ENCODE measurements around the gene XYLT1. TPM values are rescaled to one million over a fixed set of nuclear protein-coding genes. Genes with fewer than 3 reads are reported as not detected.

XYLT1 gene
- total and polyA plus RNA-seq, 9 of the 15 experiments (the other 6 are each of a cell fraction or from before 2014, with no cell fraction given) = 0.03 to 0.09 (median 0.08) TPM; not detected in 6

- TF ChIP-seq ZNF512 (tag; IDR thresholded peaks at IDR 0.05) (no peak), DNMT1 (IDR thresholded peaks at IDR 0.05) (no peak), CEBPG (CRISPR knock-in tag; IDR thresholded peaks at IDR 0.05) (no peak), CEBPG (tag; conservative IDR thresholded peaks at IDR 0.05 in 1 of 2, IDR thresholded peaks at IDR 0.05 in 1 of 2) (no peak), FOXA1 (IDR thresholded peaks at IDR 0.05; ENCODE audit: borderline replicate concordance) (no peak), HNRNPL (IDR thresholded peaks at IDR 0.05; ENCODE audit: low read depth, low read length) (no peak), SETDB1 (IDR thresholded peaks at IDR 0.05; ENCODE audit: low read length) (no peak), SRF (CRISPR knock-in tag; IDR thresholded peaks at IDR 0.05) (no peak)
Measured at GRCh38 chr16:17412221-17412620, 58.5 kb downstream of the XYLT1 start (continued).

- ChIA-PET POLR2A (no interaction called here), CTCF (ENCODE audit: low intra/inter-chr PET ratio) (no interaction called here)
- Histone ChIP-seq H3K9me3 (replicated peaks; ENCODE audit: control insufficient read depth, insufficient read depth, low read depth, low read length) (no peaks in the 10 kb centered on the region), H3K9me1 (ENCODE audit: control insufficient read depth, insufficient read depth, low read length) (no peaks in the 10 kb centered on the region), H3K9ac (ENCODE audit: insufficient read depth in 1 of 2, low read depth in 2 of 2, low read length in 2 of 2) (no peak overlapping the region), H3K4me2 (ENCODE audit: insufficient read depth, low read length) (no peak overlapping the region), H3K4me1 (replicated peaks in 1 of 2; ENCODE audit: control insufficient read depth in 2 of 2, insufficient read depth in 2 of 2, low read length in 2 of 2) (no peaks in the 10 kb centered on the region), H3K27ac (ENCODE audit: extremely low read depth, low read depth, low read length) (no peak overlapping the region), H3K4me3 (no peak overlapping the region), H4K20me1 (replicated peaks; ENCODE audit: control insufficient read depth, insufficient read depth, low read length) (peaks cover 6% of the 10 kb centered on the region; the same call in 1 of the 2 replicates), H3K27me3 (ENCODE audit: control insufficient read depth in 2 of 2, insufficient read depth in 2 of 2, low read length in 2 of 2) (peaks cover 3 to 21% of the 10 kb centered on the region in 2 experiments; a peak in 4 of 5 replicates), H3K36me3 (ENCODE audit: control insufficient read depth, insufficient read depth, low read length) (no peaks in the 10 kb centered on the region), H2AFZ (ENCODE audit: low read depth, low read length) (no peak overlapping the region), H3K79me2 (ENCODE audit: control insufficient read depth, insufficient read depth, low read length) (no peaks in the 10 kb centered on the region)
- ATAC-seq (no peak), FAIRE-seq (no peak), DNase-seq (ENCODE audit: extremely low read depth in 1 of 4, low spot score in 3 of 4) (no peak)
- in situ Hi-C loops (cut with MboI) = no loop called here
- 3% methylated on average over 2 of the region's 2 CpGs for WGBS (ENCODE audit: insufficient coverage, low coverage, missing lambda C conversion rate)
- intact Hi-C loops (cut with micrococcal nuclease) = no loop called here
- no TSS peak for BruUV-seq (replicated peaks)
- TF ChIP-seq NFRKB (IDR thresholded peaks at IDR 0.05; ENCODE audit: low read depth) = no peak
- no peak for TF ChIP-seq THAP7 (CRISPR knock-in tag; IDR thresholded peaks at IDR 0.05)
- no peak for TF ChIP-seq SRSF9 (IDR thresholded peaks at IDR 0.05; ENCODE audit: borderline replicate concordance, low read depth, low read length)
- TF ChIP-seq BRD9 (IDR thresholded peaks at IDR 0.05; ENCODE audit: low read depth, partially characterized antibody) = no peak
- TF ChIP-seq CBFA2T2 (conservative IDR thresholded peaks at IDR 0.05) = no peak
- no peak for TF ChIP-seq ZNF830 (CRISPR knock-in tag; IDR thresholded peaks at IDR 0.05)
- no peak for TF ChIP-seq ZBTB2 (IDR thresholded peaks at IDR 0.05)
- no peak for TF ChIP-seq GTF2F1 (IDR thresholded peaks at IDR 0.05; ENCODE audit: low read depth, low read length)
- TF ChIP-seq TFE3 (CRISPR knock-in tag; IDR thresholded peaks at IDR 0.05) = no peak
- TF ChIP-seq ELF2 (CRISPR knock-in tag; IDR thresholded peaks at IDR 0.05) = no peak
- TF ChIP-seq POLR2AphosphoS5 (IDR thresholded peaks at IDR 0.05; ENCODE audit: control insufficient read depth, insufficient read depth, low read depth, low read length) = no peak
Measured at GRCh38 chr16:17411263-17411662, 59.5 kb downstream of the XYLT1 start.

Measured in K562 (cell line).